SK-N-SH treated with all-trans-retinoic acid at 6 μM for 48 hours (cell line): Measurements from ENCODE around the gene ASB4.

Source experiments
- BACH2 ChIP-seq: fragments of 250-450 bp; sonication (Bioruptor Pico); IDR thresholded peaks from 2 replicates; pipeline ENCODE4 v1.9.0; 2021; ENCODE audit warnings: mild to moderate bottlenecking, borderline replicate concordance
- ESRRG ChIP-seq: fragments of 250-450 bp; sonication (Bioruptor Pico); IDR thresholded peaks from 2 replicates; pipeline ENCODE4 v1.6.1; 2021; ENCODE audit warnings: mild to moderate bottlenecking
- ISL1 ChIP-seq: fragments of 250-450 bp; sonication (Bioruptor Pico); IDR thresholded peaks from 2 replicates; pipeline ENCODE4 v2.1.2; 2022; ENCODE audit warnings: mild to moderate bottlenecking, moderate library complexity
- PATZ1 ChIP-seq: fragments of 250-450 bp; sonication (Bioruptor Pico); IDR thresholded peaks from 2 replicates; pipeline ENCODE4 v1.8.0; 2020; ENCODE audit warnings: mild to moderate bottlenecking, moderate library complexity, borderline replicate concordance
- RARB ChIP-seq: fragments of 250-450 bp; sonication (Bioruptor Pico); IDR thresholded peaks from 2 replicates; pipeline ENCODE4 v1.8.0; 2021; ENCODE audit warnings: mild to moderate bottlenecking, moderate library complexity
- TOX ChIP-seq: fragments of 250-450 bp; sonication (Bioruptor Pico); IDR thresholded peaks from 2 replicates; pipeline ENCODE4 v1.8.0; 2021; ENCODE audit warnings: mild to moderate bottlenecking, moderate library complexity, borderline replicate concordance
- ZC3H10 ChIP-seq: fragments of 250-450 bp; sonication (Bioruptor Pico); IDR thresholded peaks from 2 replicates; pipeline ENCODE4 v1.5.1; 2021; ENCODE audit warnings: mild to moderate bottlenecking, moderate library complexity
- ZFP3 ChIP-seq: fragments of 250-450 bp; sonication (Bioruptor Pico); IDR thresholded peaks from 2 replicates; pipeline ENCODE4 v1.5.0; 2020; ENCODE audit warnings: mild to moderate bottlenecking, moderate library complexity
- ZFP30 ChIP-seq: fragments of 450-650 bp; formaldehyde crosslinking; IDR thresholded peaks from 2 replicates; pipeline ENCODE4 v1.5.0; 2022; ENCODE audit warnings: mild to moderate bottlenecking, moderate library complexity
- ZNF565 ChIP-seq: fragments of 450-650 bp; formaldehyde crosslinking; conservative IDR thresholded peaks from 2 replicates; pipeline ENCODE4 v1.5.0; 2020; ENCODE audit warnings: low read depth, mild to moderate bottlenecking, moderate library complexity
- ZNF70 ChIP-seq: fragments of 450-650 bp; formaldehyde crosslinking; IDR thresholded peaks from 2 replicates; pipeline ENCODE4 v1.5.0; 2020; ENCODE audit warnings: mild to moderate bottlenecking, moderate library complexity

- TF ChIP-seq ZC3H10 (CRISPR knock-in tag) (no peak), RARB (CRISPR knock-in tag) (no peak), TOX (CRISPR knock-in tag) (no peak), ZNF565 (CRISPR knock-in tag) (no peak), PATZ1 (CRISPR knock-in tag) (no peak), ESRRG (no peak), ZNF70 (CRISPR knock-in tag) (no peak), ZFP3 (no peak), ISL1 (no peak), BACH2 (CRISPR knock-in tag) (no peak), ZFP30 (CRISPR knock-in tag) (no peak)
These were observed 5.6 kb upstream of the ASB4 start for GRCh38 chr7:95479992-95480624.
